Measurements from ENCODE around the gene APOA4. TPM values are rescaled to one million over a fixed set of nuclear protein-coding genes. Genes with fewer than 3 reads are reported as not detected.

APOA4 gene
- total and polyA plus RNA-seq, 2 of the 13 experiments (the other 11 are each of a cell fraction or from before 2014, with no cell fraction given) = 3.8 to 7.2 TPM

GRCh38 chr11:116835791-116836631 is 12.9 kb upstream of the APOA4 start (continued):
- TF ChIP-seq POGK (CRISPR knock-in tag; conservative IDR thresholded peaks at IDR 0.05) (peak; percentile 55; the same call in 1 of the 2 replicates), MEIS2 (CRISPR knock-in tag; IDR thresholded peaks at IDR 0.05) (peak; percentile 57; the same call in 1 of the 2 replicates), ZNF552 (CRISPR knock-in tag; IDR thresholded peaks at IDR 0.05; ENCODE audit: borderline replicate concordance) (no peak), ZNF124 (CRISPR knock-in tag; IDR thresholded peaks at IDR 0.05) (no peak), ZBTB4 (CRISPR knock-in tag; IDR thresholded peaks at IDR 0.05; ENCODE audit: borderline replicate concordance) (0 out of 2 replicates have a peak, but pooled peaks have one; percentile 26), MTERF4 (CRISPR knock-in tag; IDR thresholded peaks at IDR 0.05) (0 out of 2 replicates have a peak, but pooled peaks have one; percentile 17), RBFOX2 (IDR thresholded peaks at IDR 0.05; ENCODE audit: low read depth, low read length) (peak; percentile 95), IKZF4 (CRISPR knock-in tag; IDR thresholded peaks at IDR 0.05; ENCODE audit: borderline replicate concordance, low read depth, not compliant biosample characterization) (peak; percentile 64), RXRB (CRISPR knock-in tag; IDR thresholded peaks at IDR 0.05; ENCODE audit: borderline replicate concordance) (peak; percentile 45; the same call in 1 of the 2 replicates), U2AF1 (optimal IDR thresholded peaks at IDR 0.05; ENCODE audit: low read depth, low read length) (peak; percentile 88), KLF9 (CRISPR knock-in tag; IDR thresholded peaks at IDR 0.05; ENCODE audit: low read depth) (no peak), FOXC1 (CRISPR knock-in tag; IDR thresholded peaks at IDR 0.05; ENCODE audit: borderline replicate concordance) (peak; percentile 59; the same call in 1 of the 2 replicates), JUND (CRISPR knock-in tag; IDR thresholded peaks at IDR 0.05) (no peak), HES4 (CRISPR knock-in tag; IDR thresholded peaks at IDR 0.05; ENCODE audit: borderline replicate concordance) (peak; percentile 55; the same call in 1 of the 2 replicates), ZNF841 (CRISPR knock-in tag; IDR thresholded peaks at IDR 0.05; ENCODE audit: borderline replicate concordance) (no peak; the same call in 1 of the 2 replicates)
- TF ChIP-seq, protein P1, sequence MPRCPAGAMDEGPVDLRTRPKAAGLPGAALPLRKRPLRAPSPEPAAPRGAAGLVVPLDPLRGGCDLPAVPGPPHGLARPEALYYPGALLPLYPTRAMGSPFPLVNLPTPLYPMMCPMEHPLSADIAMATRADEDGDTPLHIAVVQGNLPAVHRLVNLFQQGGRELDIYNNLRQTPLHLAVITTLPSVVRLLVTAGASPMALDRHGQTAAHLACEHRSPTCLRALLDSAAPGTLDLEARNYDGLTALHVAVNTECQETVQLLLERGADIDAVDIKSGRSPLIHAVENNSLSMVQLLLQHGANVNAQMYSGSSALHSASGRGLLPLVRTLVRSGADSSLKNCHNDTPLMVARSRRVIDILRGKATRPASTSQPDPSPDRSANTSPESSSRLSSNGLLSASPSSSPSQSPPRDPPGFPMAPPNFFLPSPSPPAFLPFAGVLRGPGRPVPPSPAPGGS (CRISPR knock-in tag; IDR thresholded peaks at IDR 0.05) = peak; percentile 18; the same call in 1 of the 2 replicates
- TF ChIP-seq, protein P2, sequence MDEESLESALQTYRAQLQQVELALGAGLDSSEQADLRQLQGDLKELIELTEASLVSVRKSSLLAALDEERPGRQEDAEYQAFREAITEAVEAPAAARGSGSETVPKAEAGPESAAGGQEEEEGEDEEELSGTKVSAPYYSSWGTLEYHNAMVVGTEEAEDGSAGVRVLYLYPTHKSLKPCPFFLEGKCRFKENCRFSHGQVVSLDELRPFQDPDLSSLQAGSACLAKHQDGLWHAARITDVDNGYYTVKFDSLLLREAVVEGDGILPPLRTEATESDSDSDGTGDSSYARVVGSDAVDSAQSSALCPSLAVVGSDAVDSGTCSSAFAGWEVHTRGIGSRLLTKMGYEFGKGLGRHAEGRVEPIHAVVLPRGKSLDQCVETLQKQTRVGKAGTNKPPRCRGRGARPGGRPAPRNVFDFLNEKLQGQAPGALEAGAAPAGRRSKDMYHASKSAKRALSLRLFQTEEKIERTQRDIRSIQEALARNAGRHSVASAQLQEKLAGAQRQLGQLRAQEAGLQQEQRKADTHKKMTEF (CRISPR knock-in tag; IDR thresholded peaks at IDR 0.05) = peak; percentile 37; the same call in 1 of the 2 replicates

Measured in HepG2 (cell line).